ENCODE data around the gene DNAJC6. TPM values are rescaled to one million over a fixed set of nuclear protein-coding genes. Genes with fewer than 3 reads are reported as not detected.

Gene DNAJC6
- total RNA-seq, 1 donor, result 0.72 TPM

DNA sequence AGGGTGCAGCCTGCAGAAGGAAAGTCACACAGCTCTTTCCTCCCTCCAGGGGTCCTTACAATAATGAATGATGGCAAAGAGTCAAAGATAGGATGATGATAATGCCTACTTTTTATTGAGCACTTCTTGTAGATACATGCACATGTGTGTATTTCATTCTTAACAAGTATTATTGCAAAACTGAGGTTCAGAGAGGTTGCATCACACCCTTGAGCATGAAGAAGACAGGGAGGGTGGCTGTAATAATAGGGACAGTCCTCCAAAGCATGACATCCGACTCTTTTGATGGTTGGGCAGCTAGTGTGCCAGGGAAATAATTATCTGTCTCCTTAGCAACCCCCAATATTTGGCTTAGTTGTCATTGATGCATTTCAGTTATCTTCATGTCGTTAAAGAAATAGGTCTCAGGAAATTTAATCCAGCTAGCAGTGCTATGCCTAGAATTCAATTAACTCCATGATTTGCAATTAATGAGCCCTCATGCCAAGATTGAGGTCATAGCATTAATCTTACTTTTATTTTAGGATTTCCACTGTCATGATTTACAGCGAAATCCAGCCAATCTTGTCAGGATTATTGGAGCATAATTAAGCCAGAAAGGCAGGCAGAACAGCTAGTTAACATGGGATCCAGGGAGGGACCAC, 35.0 kb downstream of the DNAJC6 start:
- no peak for DNase-seq (ENCODE audit: low read depth)
- TF ChIP-seq, protein P1, sequence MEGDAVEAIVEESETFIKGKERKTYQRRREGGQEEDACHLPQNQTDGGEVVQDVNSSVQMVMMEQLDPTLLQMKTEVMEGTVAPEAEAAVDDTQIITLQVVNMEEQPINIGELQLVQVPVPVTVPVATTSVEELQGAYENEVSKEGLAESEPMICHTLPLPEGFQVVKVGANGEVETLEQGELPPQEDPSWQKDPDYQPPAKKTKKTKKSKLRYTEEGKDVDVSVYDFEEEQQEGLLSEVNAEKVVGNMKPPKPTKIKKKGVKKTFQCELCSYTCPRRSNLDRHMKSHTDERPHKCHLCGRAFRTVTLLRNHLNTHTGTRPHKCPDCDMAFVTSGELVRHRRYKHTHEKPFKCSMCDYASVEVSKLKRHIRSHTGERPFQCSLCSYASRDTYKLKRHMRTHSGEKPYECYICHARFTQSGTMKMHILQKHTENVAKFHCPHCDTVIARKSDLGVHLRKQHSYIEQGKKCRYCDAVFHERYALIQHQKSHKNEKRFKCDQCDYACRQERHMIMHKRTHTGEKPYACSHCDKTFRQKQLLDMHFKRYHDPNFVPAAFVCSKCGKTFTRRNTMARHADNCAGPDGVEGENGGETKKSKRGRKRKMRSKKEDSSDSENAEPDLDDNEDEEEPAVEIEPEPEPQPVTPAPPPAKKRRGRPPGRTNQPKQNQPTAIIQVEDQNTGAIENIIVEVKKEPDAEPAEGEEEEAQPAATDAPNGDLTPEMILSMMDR (IDR thresholded peaks at IDR 0.05; ENCODE audit: insufficient read depth, low read length), result no peak
- H3K4me3 ChIP-seq (ENCODE audit: low read depth, low read length), result no peak overlapping the region

DNA sequence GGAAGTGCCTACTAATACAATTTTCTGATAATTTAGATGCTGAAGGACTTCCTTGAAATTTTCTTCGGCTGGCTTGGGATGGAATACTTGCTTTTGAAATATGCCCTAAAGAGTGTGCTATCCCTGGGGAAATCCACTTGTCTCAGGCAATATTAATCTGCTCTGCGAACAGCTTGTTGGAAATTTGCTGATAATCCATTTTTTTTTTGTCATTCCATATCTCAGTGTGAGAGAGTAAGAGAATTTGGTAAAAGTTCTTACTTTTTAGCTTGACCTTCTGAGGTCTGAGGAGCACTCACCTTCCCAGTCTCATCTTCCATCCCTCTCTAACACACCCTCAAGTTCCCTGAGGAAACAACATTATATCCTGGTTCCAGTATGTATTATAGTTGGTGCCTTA, 36.8 kb downstream of the DNAJC6 start:
- DNase-seq (ENCODE audit: low read depth), result no peak
- TF ChIP-seq, protein P1 (IDR thresholded peaks at IDR 0.05; ENCODE audit: insufficient read depth, low read length), result no peak
- H3K4me3 ChIP-seq (ENCODE audit: low read depth, low read length), result no peak overlapping the region

GRCh38 chr1:65355031-65355712, 45.8 kb downstream of the DNAJC6 start:
- TF ChIP-seq, protein P1 (IDR thresholded peaks at IDR 0.05; ENCODE audit: insufficient read depth, low read length), result no peak
- no peak for DNase-seq (ENCODE audit: low read depth)

DNA sequence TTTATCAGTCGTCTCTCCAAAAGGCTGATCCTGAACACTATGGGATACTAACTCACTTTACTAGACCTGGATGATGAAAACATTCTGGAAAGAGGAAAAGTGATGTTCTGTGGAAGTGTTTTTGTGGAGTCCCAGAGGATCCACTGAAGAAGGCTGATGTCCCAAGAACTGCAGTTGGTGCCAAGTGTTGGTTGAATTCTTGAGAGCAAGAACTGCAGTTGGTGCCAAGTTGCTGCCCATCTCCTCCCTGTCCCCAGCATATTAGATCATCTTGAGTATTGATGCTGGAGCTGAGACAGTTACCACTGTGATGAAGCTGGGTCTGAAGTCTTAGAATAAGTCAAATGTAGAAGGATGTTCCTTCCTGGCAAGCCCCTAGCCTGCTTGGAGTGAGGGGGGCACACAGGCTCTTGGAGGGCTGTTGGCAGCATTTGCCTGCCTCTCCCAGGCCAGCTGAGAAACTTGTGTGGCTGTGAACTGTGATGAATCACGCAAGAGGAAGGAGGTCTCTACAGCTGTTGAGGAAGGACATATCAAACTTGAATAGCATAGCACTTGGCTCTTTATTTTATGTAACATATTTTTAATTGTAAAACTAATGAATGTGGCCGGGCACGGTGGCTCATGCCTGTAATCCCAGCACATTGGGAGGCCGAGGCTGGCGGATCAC, 48.1 kb downstream of the DNAJC6 start:
- DNase-seq (ENCODE audit: low read depth), result no peak
- no peak overlapping the region for H3K4me3 ChIP-seq (ENCODE audit: low read depth, low read length)
- TF ChIP-seq, protein P1 (IDR thresholded peaks at IDR 0.05; ENCODE audit: insufficient read depth, low read length), result no peak

More at GRCh38 chr1:65355031-65355712, 45.8 kb downstream of the DNAJC6 start:
- H3K4me3 ChIP-seq (ENCODE audit: low read depth, low read length), result no peak overlapping the region

GRCh38 chr1:65359888-65360287, 50.5 kb downstream of the DNAJC6 start:
- no peak for DNase-seq (ENCODE audit: low read depth)
- TF ChIP-seq, protein P1 (IDR thresholded peaks at IDR 0.05; ENCODE audit: insufficient read depth, low read length), result no peak
- H3K4me3 ChIP-seq (ENCODE audit: low read depth, low read length), result no peak overlapping the region

GRCh38 chr1:65360648-65361047, 51.3 kb downstream of the DNAJC6 start:
- DNase-seq (ENCODE audit: low read depth), result no peak
- TF ChIP-seq, protein P1 (IDR thresholded peaks at IDR 0.05; ENCODE audit: insufficient read depth, low read length), result no peak
- no peak overlapping the region for H3K4me3 ChIP-seq (ENCODE audit: low read depth, low read length)

Measured in fibroblast of the aortic adventitia (primary cell).